ENCODE measurements around the gene KCNMB3.

DNA sequence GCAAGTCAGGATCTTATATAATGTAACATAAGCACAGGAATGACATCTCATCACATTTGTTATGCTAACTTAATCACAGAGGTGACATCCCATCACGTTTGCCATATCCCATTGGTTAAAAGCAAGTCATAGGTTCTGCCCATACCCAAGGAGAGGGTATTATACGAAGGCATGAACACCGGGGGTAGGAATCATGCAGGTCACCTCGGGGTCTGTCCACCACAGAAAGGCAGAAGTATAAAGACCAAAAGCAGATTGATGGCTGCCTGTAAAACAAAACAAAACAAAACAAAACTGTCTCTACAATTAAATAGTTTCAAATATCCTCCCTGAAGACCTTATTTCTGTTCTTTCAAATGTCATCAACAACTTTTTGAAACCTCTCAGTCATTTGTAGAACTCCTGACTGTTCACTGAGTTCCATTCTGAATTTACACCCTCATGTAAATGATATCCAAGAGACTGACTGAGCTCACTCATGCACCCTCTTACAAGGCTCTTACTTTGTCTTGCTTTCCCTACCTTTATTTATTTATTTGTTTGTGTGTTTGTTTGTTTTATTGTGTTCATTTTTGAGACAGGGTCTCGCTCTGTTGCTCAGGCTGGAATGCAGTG, 49.2 kb upstream of the KCNMB3 start:
- TF ChIP-seq, protein P1, sequence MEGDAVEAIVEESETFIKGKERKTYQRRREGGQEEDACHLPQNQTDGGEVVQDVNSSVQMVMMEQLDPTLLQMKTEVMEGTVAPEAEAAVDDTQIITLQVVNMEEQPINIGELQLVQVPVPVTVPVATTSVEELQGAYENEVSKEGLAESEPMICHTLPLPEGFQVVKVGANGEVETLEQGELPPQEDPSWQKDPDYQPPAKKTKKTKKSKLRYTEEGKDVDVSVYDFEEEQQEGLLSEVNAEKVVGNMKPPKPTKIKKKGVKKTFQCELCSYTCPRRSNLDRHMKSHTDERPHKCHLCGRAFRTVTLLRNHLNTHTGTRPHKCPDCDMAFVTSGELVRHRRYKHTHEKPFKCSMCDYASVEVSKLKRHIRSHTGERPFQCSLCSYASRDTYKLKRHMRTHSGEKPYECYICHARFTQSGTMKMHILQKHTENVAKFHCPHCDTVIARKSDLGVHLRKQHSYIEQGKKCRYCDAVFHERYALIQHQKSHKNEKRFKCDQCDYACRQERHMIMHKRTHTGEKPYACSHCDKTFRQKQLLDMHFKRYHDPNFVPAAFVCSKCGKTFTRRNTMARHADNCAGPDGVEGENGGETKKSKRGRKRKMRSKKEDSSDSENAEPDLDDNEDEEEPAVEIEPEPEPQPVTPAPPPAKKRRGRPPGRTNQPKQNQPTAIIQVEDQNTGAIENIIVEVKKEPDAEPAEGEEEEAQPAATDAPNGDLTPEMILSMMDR (IDR thresholded peaks at IDR 0.05), result no peak
- TF ChIP-seq POLR2A (IDR thresholded peaks at IDR 0.05; ENCODE audit: low read depth) (no peak), POLR2AphosphoS5 (IDR thresholded peaks at IDR 0.05) (no peak), EP300 (IDR thresholded peaks at IDR 0.05) (no peak)

Data from esophagus muscularis mucosa (tissue), 4 donors.